H54 (cell line): ENCODE measurements around the gene ZKSCAN3.
A peak's percentile ranks its signal among the peaks of the same experiment; 100 is the strongest.

Experiments used
- DNase-seq: peaks from one replicate; pipeline ENCODE4 v3.0.0; 2011; ENCODE audit warnings: low spot score, mixed read lengths; ENCODE audit not compliant: insufficient read length
- FAIRE-seq: peaks from 3 replicates; lab custom pipeline; 2011; peaks lifted over from hg19 to GRCh38; lab: Jason Lieb, UNC
- POLR2A ChIP-seq: IDR thresholded peaks from 2 replicates; pipeline ENCODE4 v1.6.1; 2011; ENCODE audit warnings: low read depth, mild to moderate bottlenecking, low read length

The ZKSCAN3 gene

GRCh38 chr6:28371706-28372451 lies 22.1 kb downstream of the ZKSCAN3 start:
- FAIRE-seq (no peak), DNase-seq (no peak)
- no peak for TF ChIP-seq POLR2A

GRCh38 chr6:28373925-28374324 lies 24.2 kb downstream of the ZKSCAN3 start:
- DNase-seq = no peak
- TF ChIP-seq POLR2A = no peak
- FAIRE-seq = no peak

GRCh38 chr6:28377879-28378278 lies 28.1 kb downstream of the ZKSCAN3 start:
- FAIRE-seq (no peak), DNase-seq (no peak)
- no peak for TF ChIP-seq POLR2A

GRCh38 chr6:28378644-28379043 lies 28.9 kb downstream of the ZKSCAN3 start:
- no peak for TF ChIP-seq POLR2A
- FAIRE-seq (no peak), DNase-seq (no peak)

DNA sequence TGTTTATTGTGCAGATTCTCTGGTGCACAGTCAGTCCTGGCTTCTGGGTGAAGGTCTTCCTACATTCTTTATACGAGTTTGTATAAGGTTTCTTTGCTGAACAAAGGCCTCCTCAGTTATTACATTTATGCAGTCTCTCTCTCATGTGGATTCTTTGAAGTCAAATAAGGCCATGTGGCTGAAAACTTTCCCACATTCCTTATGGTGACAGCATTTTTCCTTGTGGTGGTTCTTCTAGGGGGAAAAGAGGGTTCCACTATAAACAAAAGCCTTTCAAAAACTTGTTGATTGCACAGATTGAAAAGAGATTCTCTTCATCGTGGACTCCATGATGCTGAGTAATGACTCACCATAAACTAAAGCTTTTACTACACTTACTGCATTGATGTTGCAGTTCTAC lies 30.6 kb downstream of the ZKSCAN3 start:
- DNase-seq (no peak), FAIRE-seq (no peak)
- TF ChIP-seq POLR2A = no peak

DNA sequence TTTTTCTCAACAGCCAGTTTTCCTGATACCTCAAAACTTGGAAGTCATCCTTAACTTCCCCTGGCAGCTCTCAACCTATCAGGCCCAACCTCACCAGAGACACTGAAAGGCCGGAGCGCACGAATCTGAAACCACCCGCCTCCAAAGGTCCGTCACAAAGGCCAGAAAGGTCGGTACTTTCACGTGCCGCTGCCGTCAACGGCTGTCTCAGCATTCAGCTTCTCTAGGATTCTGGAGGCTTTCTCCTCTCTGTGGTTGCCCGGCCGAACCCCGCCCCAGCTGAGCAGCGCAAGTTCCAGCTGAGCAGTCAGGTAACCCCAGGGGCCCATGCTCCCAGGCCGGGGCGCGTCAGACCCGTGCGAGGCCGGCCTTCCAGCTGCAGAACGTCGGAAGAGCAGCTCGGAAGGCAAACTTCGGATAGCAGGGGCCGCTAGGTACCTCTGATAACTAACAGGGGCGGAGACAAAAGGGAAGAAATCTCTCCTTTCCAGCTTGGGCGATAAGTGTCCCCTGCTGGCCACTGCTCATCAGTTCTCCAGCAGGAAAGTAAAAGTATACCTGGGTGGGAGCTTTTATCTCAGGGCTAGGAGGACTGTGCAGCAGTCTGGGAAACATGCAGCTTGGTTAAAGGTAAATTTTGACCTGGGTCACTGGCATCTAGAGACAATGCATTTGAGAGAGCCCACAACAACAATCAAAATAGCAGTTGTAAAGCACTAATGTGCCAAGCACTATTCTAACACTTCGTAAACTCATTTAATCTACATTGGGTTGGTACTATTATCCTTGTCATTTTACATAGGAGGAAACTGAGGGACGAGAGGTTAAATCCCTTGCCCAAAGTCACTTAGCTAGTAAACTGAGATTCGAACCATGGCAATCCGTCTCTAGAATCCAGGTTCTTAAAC lies 33.7 kb downstream of the ZKSCAN3 start:
- DNase-seq (peak; percentile 71), FAIRE-seq (peak; percentile 98)
- TF ChIP-seq POLR2A = peak; percentile 37; the same call in 1 of the 2 replicates

GRCh38 chr6:28384143-28384533 lies 34.4 kb downstream of the ZKSCAN3 start:
- DNase-seq (no peak), FAIRE-seq (no peak)
- no peak for TF ChIP-seq POLR2A

DNA sequence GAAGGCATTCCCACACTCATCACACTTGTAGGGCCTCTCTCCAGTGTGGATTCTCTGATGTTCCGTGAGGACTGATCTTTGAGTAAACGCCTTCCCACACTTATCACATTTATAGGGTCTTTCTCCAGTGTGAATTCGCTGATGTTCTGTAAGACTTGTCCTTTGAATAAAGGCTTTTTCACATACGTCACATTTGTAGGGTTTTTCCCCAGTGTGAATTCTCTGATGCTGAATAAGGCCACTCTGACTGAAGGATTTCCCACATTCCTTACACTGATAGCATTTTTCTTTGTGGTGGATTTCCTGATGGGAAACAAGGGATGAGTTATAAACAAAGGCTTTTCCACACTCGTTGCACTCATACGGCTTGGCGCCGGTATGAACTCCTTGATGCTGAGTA lies 40.9 kb downstream of the ZKSCAN3 start:
- FAIRE-seq (no peak), DNase-seq (no peak)
- TF ChIP-seq POLR2A = no peak

GRCh38 chr6:28393912-28394662 lies 44.3 kb downstream of the ZKSCAN3 start:
- TF ChIP-seq POLR2A = no peak
- no peak for FAIRE-seq
- DNase-seq = no peak

- DNase-seq = no peak
- FAIRE-seq = no peak
- no peak for TF ChIP-seq POLR2A
These were observed 46.2 kb downstream of the ZKSCAN3 start for GRCh38 chr6:28395918-28396317.

GRCh38 chr6:28399350-28400121 lies 49.8 kb downstream of the ZKSCAN3 start, which contains the start of gene ZSCAN12:
Gene ZSCAN12, minus strand, starts transcription at chr6:28399747. Its CDS starts 1,342 bp downstream, at chr6:28398405.
- peak; percentile 43 for DNase-seq
- peak; percentile 36; the same call in 1 of the 2 replicates for TF ChIP-seq POLR2A
- no peak for FAIRE-seq

DNA sequence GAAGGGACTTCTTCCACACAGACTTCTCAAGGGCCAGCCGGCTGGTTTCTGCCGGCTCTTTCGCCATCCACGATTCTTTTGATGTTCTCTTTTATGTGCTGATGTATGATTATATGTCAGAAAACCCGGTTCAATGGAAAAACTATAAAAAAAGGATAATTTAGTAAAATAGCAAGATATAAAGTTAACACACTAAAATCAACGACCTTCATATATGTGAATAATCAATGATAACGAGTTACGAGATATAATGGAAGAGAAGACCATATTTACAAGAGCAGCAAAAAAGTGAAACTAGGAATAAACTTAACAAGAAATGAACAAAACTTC lies 50.3 kb downstream of the ZKSCAN3 start:
- no peak for TF ChIP-seq POLR2A
- no peak for DNase-seq
- no peak for FAIRE-seq

DNA sequence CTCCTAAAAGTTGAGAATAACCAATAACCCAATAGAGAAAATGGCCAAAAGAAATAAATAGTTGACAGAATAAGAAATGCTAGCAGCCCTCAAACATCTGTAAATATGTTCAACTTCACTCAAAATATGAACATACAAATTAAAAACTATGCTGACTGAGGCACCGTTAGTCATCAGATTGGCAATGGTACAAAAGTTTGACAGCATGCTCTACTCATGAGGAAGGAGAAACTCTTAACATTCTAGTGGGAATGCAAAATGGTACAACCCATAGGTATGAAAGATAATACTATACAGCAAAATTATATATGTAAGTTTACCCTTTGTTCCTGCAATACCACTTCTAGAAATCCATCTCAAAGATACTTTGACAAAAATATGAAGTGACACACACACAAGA lies 51.4 kb downstream of the ZKSCAN3 start:
- no peak for TF ChIP-seq POLR2A
- FAIRE-seq (peak; percentile 82), DNase-seq (no peak)
